H9 (cell line): ENCODE data around the gene SLC34A1. TPM values are rescaled to one million over a fixed set of nuclear protein-coding genes. Genes with fewer than 3 reads are reported as not detected.

Source experiments
- DNase-seq: peaks from one replicate; pipeline ENCODE4 v3.0.0-alpha.2; 2017
- H2AFZ ChIP-seq: one replicate; pipeline ENCODE4 v1.6.1; 2013; ENCODE audit warnings: mild to moderate bottlenecking, low read length, control low read depth, moderate library complexity
- H2AK5ac ChIP-seq: 2 replicates; pipeline ENCODE4 v1.6.1; 2013; ENCODE audit warnings: low read length, control low read depth, mixed read lengths; ENCODE audit not compliant: insufficient read length
- H2BK120ac ChIP-seq: one replicate; pipeline ENCODE4 v1.6.1; 2013; ENCODE audit warnings: low read depth, mild to moderate bottlenecking, low read length, control low read depth, inconsistent platforms; ENCODE audit not compliant: poor library complexity, severe bottlenecking
- H2BK12ac ChIP-seq: 2 replicates; pipeline ENCODE4 v1.6.1; 2013; ENCODE audit warnings: low read length, control low read depth, mixed read lengths, low read depth; ENCODE audit not compliant: insufficient read length
- H2BK15ac ChIP-seq: 2 replicates; pipeline ENCODE4 v1.6.1; 2013; ENCODE audit warnings: low read depth, low read length, control low read depth
- H2BK20ac ChIP-seq: one replicate; pipeline ENCODE4 v1.6.1; 2013; ENCODE audit warnings: low read depth, mild to moderate bottlenecking, low read length, control low read depth, inconsistent platforms; ENCODE audit not compliant: poor library complexity, severe bottlenecking
- H2BK5ac ChIP-seq: 2 replicates; pipeline ENCODE4 v1.6.1; 2013; ENCODE audit warnings: low read length, control low read depth, mixed read lengths; ENCODE audit not compliant: insufficient read length
- H3K14ac ChIP-seq: 2 replicates; pipeline ENCODE4 v1.6.1; 2013; ENCODE audit warnings: low read length, control low read depth; ENCODE audit not compliant: insufficient read depth
- H3K18ac ChIP-seq: 2 replicates; pipeline ENCODE4 v1.6.1; 2013; ENCODE audit warnings: low read depth, mild to moderate bottlenecking, mixed read lengths, low read length, control low read depth; ENCODE audit not compliant: insufficient read length
- H3K23ac ChIP-seq: 2 replicates; pipeline ENCODE4 v1.6.1; 2013; ENCODE audit warnings: low read length, control low read depth, mixed read lengths, low read depth; ENCODE audit not compliant: insufficient read length
- H3K23me2 ChIP-seq: 2 replicates; pipeline ENCODE4 v1.6.1; 2013; ENCODE audit warnings: low read depth, mild to moderate bottlenecking, mixed read lengths, low read length, control low read depth; ENCODE audit not compliant: insufficient read length, poor library complexity, severe bottlenecking
- H3K27ac ChIP-seq: 2 replicates; pipeline ENCODE4 v1.5.1; 2013; ENCODE audit warnings: low read length, control low read depth, mixed read lengths, low read depth; ENCODE audit not compliant: insufficient read length
- H3K27me3 ChIP-seq: 2 replicates; pipeline ENCODE4 v1.6.1; 2013; ENCODE audit warnings: low read length, control low read depth, inconsistent platforms; ENCODE audit not compliant: insufficient read depth
- H3K4ac ChIP-seq: 2 replicates; pipeline ENCODE4 v1.6.1; 2013; ENCODE audit warnings: low read depth, mild to moderate bottlenecking, control low read depth, inconsistent platforms, low read length, moderate library complexity
- H3K4me1 ChIP-seq: 2 replicates; pipeline ENCODE4 v1.6.1; 2013; ENCODE audit warnings: low read length, control low read depth, inconsistent platforms; ENCODE audit not compliant: insufficient read depth
- H3K4me2 ChIP-seq: 2 replicates; pipeline ENCODE4 v1.6.1; 2013; ENCODE audit warnings: low read length, control low read depth, mixed read lengths; ENCODE audit not compliant: insufficient read length, insufficient read depth
- H3K56ac ChIP-seq: 2 replicates; pipeline ENCODE4 v1.6.1; 2013; ENCODE audit warnings: low read depth, mild to moderate bottlenecking, mixed read lengths, low read length, control low read depth; ENCODE audit not compliant: insufficient read length
- H3K79me1 ChIP-seq: 2 replicates; pipeline ENCODE4 v1.6.1; 2013; ENCODE audit warnings: low read depth, mild to moderate bottlenecking, moderate library complexity, low read length, control low read depth, inconsistent platforms; ENCODE audit not compliant: insufficient read depth, poor library complexity, severe bottlenecking
- H3K79me2 ChIP-seq: 2 replicates; pipeline ENCODE4 v1.6.1; 2013; ENCODE audit warnings: low read length, control low read depth, inconsistent platforms; ENCODE audit not compliant: insufficient read depth
- H3K9ac ChIP-seq: 2 replicates; pipeline ENCODE4 v1.6.1; 2013; ENCODE audit warnings: low read length, control low read depth, mixed read lengths; ENCODE audit not compliant: insufficient read length; ENCODE audit errors: extremely low read depth
- H3K9me3 ChIP-seq: one replicate; pipeline ENCODE4 v1.6.1; 2013; ENCODE audit warnings: low read depth, low read length, inconsistent platforms; ENCODE audit not compliant: control insufficient read depth
- H3T11ph ChIP-seq: one replicate; pipeline ENCODE4 v1.6.1; 2013; ENCODE audit warnings: mild to moderate bottlenecking, low read length, control low read depth, inconsistent platforms
- H4K20me1 ChIP-seq: one replicate; pipeline ENCODE4 v1.6.1; 2013; ENCODE audit not compliant: control insufficient read depth, insufficient read length, insufficient read depth
- H4K5ac ChIP-seq: 2 replicates; pipeline ENCODE4 v1.6.1; 2013; ENCODE audit warnings: low read depth, mild to moderate bottlenecking, mixed read lengths, low read length, control low read depth; ENCODE audit not compliant: insufficient read length
- H4K8ac ChIP-seq: replicated peaks from 2 replicates; pipeline ENCODE4 v1.6.1; 2013; ENCODE audit warnings: low read length, control low read depth, mixed read lengths, low read depth; ENCODE audit not compliant: insufficient read length
- H4K91ac ChIP-seq: 2 replicates; pipeline ENCODE4 v1.6.1; 2013; ENCODE audit warnings: low read depth, mild to moderate bottlenecking, moderate library complexity, mixed read lengths, low read length, control low read depth; ENCODE audit not compliant: insufficient read length
- H3K27ac Mint-ChIP-seq, 3 experiments: 2 replicates in 2 of 3; 3 replicates in 1 of 3; pipeline ENCODE4 v1.8.0; 2020 to 2021; ENCODE audit warnings: mixed read lengths in 3 of 3, mild to moderate bottlenecking in 1 of 3, moderate library complexity in 1 of 3
- H3K27me3 Mint-ChIP-seq: 2 replicates; pipeline ENCODE4 v1.8.0; 2021; ENCODE audit warnings: low read depth, mild to moderate bottlenecking, moderate library complexity, mixed read lengths
- H3K36me3 Mint-ChIP-seq, 3 experiments: 2 replicates in 2 of 3; 3 replicates in 1 of 3; pipeline ENCODE4 v1.8.0; 2020 to 2021; ENCODE audit warnings: low read depth in 3 of 3, mixed read lengths in 3 of 3; ENCODE audit not compliant: insufficient read depth in 1 of 3
- H3K4me1 Mint-ChIP-seq, 2 experiments: 2 replicates each; pipeline ENCODE4 v1.8.0; 2020; ENCODE audit warnings: mixed read lengths in 2 of 2
- H3K4me3 Mint-ChIP-seq, 2 experiments: 2 replicates in 1 of 2; 3 replicates in 1 of 2; pipeline ENCODE4 v1.8.0; 2020 to 2021; ENCODE audit warnings: mild to moderate bottlenecking in 2 of 2, mixed read lengths in 2 of 2, moderate library complexity in 1 of 2
- H3K9me3 Mint-ChIP-seq, 2 experiments: 2 replicates in 1 of 2; 3 replicates in 1 of 2; pipeline ENCODE4 v1.8.0; 2020; ENCODE audit warnings: mild to moderate bottlenecking in 2 of 2, mixed read lengths in 2 of 2, moderate library complexity in 1 of 2
- CTCF ChIP-seq: fragments of 200-600 bp; sonication (generic); conservative IDR thresholded peaks from 3 replicates; pipeline ENCODE4 v1.8.0; 2021; ENCODE audit warnings: antibody characterized with exemption, mild to moderate bottlenecking
- WGBS: extraction: QIAGEN DNeasy Blood & Tissue Kit; methylation state at CpG from one replicate; pipeline ENCODE4 v1.1.7; 2013; ENCODE audit warnings: missing lambda C conversion rate, low lambda C conversion rate, mixed read lengths; ENCODE audit not compliant: insufficient read length; ENCODE audit errors: extremely low coverage; 5-methylcytosine and 5-hydroxymethylcytosine counted together
- total RNA-seq: library from RNA; stranded (reverse); gene quantifications from 2 replicates; pipeline ENCODE4 v1.2.1, GENCODE V29; 2021

SLC34A1 gene
- total RNA-seq, 1 experiment from 2014 or later = not detected

GRCh38 chr5:177335701-177336065, 48.6 kb upstream of the SLC34A1 start:
- no peaks in the 10 kb centered on the region for H3K79me1 ChIP-seq
- H3K14ac ChIP-seq = no peak overlapping the region
- TF ChIP-seq CTCF = no peak
- Mint-ChIP-seq H3K27me3 (no peaks in the 10 kb centered on the region; the same call in 1 of the 2 replicates), H3K27ac (peak overlapping the region in 2 of 3 experiments; percentile 45 to 93; a peak in 2 of 7 replicates), H3K9me3 (no peaks in the 10 kb centered on the region), H3K4me3 (no peak overlapping the region), H3K4me1 (peaks cover 9 to 18% of the 10 kb centered on the region in 2 experiments), H3K36me3 (peaks cover 21 to 74% (median 63%) of the 10 kb centered on the region in 3 experiments; a peak in 6 of 7 replicates)
- H3K23ac ChIP-seq = no peak overlapping the region
- no peak overlapping the region for H2BK20ac ChIP-seq
- no peaks in the 10 kb centered on the region for H4K20me1 ChIP-seq
- no peaks in the 10 kb centered on the region for H3K27me3 ChIP-seq
- no peaks in the 10 kb centered on the region for H3K23me2 ChIP-seq
- H3K4ac ChIP-seq = no peak overlapping the region
- H4K8ac ChIP-seq = no peak overlapping the region
- no peak overlapping the region for H2BK120ac ChIP-seq
- H3K4me2 ChIP-seq = no peak overlapping the region
- H3K79me2 ChIP-seq = no peaks in the 10 kb centered on the region; the same call in 1 of the 2 replicates
- no peak overlapping the region for H4K5ac ChIP-seq
- no peak overlapping the region for H3K18ac ChIP-seq
- H2AFZ ChIP-seq = no peak overlapping the region
- no peaks in the 10 kb centered on the region for H3K9me3 ChIP-seq
- H4K91ac ChIP-seq = no peak overlapping the region
- H3K9ac ChIP-seq = no peak overlapping the region
- H2BK12ac ChIP-seq = no peak overlapping the region
- no peak overlapping the region for H3K56ac ChIP-seq
- no peak overlapping the region for H3T11ph ChIP-seq
- no CpG with 5 or more reads among the region's 7 CpGs for WGBS
- H2AK5ac ChIP-seq = no peak overlapping the region
- DNase-seq = no peak
- no peak overlapping the region for H3K27ac ChIP-seq
- no peak overlapping the region for H2BK15ac ChIP-seq
- no peak overlapping the region for H2BK5ac ChIP-seq
- peaks cover 6% of the 10 kb centered on the region; the same call in 1 of the 2 replicates for H3K4me1 ChIP-seq
